ENCODE data around the gene LAGE3.
A peak's percentile ranks its signal among the peaks of the same experiment; 100 is the strongest.

Gene LAGE3

DNA sequence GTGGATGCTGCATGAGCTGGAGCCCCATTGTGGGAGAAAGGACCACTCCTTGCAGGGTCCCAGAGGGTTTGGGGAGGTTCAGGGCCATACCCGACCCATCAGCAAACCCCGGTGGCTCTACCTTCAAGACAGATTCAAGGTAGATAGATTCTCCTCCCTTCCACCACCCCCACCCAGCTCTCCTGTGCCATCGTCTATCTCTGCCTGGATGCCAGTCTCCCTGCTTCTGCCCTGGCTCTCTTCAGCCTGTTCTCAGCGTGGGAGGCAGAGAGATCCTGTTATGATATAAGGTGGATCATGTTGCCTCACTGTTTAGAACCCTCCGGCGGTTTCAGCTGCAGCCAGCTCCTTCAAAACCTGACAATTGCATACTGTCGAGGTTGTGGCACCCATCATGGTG lies 5.4 kb downstream of the LAGE3 start:
- DNase-seq = no peak

DNA sequence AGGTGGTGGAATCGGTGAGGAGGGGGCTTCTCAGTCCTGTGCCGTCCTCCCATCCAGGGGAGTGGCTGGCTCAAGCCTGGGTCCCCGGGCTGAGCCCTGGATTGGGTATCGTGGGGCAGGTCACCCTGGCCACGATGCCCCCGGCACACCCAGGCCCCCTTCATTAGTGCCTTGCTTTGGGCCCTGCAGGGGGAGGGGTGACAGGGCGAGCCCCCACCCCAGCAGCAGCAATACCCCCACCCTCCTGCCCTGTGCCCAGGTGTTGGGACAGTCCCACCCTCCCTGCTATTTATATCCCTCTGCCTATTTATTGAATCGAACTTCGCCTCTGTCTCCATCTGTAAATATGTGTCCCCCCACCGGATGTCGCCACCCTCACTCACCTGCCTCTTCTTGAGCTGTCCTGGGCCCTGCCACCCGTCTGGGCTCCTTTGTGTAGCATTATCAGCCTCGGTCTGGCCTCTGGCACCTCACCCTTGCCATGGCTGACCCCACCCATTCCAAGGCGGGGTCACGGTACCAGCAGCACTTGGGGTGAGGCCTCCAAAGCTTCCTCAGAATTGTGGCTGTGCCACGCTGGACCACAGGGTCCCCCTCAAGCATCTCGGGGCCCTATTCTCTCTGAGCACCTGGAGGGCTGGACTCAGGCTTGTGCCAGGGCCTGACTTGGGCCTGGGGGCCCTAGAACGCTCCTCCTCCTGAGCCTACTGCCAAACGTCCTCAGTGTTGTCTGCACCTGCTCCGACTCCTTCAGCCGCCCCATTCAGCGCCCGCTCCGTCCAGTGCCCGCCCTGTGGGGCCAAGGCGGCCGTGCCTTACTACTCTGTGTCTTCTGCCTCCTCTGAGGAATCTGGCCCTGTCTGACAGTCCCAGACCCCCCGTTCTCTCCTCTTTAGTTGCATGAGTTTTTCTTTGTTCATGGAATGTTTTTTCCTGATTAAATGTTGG lies 6.1 kb downstream of the LAGE3 start:
- DNase-seq = no peak

DNA sequence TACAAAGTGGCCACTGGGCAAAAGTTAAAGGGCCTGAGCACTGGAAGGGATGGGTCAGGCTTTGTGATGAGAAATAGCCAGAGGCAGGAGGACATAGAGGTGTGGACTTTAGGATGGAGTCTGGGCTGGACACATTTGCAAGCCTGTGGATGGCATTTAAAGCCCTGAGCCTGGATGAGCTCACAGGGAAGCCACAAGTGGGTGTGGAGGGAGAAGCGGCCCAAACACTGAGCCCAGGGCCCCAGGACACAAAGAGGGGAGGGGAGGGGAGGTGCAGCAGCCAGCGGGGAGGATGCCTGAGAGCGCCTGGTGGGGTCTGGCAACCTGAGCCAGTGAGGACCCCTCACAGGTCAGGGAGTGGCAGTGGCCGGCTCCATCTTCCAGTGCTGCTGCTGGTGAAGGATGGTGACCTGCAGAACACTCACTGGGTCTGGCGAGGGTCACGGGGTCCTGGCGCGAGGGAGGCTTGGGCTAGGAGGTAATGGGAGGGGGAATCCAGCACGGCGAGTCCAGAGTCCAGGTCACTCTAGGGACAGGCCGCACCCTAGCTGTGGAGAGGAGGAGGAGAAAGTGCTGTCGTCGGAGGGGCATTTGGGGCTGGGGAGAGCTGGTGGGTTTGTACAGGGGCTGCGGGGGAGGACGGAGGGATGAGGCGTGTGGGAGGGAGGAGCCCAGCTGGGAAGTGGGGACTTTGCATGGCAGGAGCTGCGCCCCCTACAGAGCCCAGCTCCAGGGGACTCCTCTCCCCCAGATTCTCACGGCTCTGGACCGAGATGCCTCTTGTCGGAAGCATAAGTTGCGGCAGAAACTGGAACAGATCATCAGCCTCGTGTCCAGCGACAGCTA lies 7.0 kb downstream of the LAGE3 start:
- no peak for DNase-seq

DNA sequence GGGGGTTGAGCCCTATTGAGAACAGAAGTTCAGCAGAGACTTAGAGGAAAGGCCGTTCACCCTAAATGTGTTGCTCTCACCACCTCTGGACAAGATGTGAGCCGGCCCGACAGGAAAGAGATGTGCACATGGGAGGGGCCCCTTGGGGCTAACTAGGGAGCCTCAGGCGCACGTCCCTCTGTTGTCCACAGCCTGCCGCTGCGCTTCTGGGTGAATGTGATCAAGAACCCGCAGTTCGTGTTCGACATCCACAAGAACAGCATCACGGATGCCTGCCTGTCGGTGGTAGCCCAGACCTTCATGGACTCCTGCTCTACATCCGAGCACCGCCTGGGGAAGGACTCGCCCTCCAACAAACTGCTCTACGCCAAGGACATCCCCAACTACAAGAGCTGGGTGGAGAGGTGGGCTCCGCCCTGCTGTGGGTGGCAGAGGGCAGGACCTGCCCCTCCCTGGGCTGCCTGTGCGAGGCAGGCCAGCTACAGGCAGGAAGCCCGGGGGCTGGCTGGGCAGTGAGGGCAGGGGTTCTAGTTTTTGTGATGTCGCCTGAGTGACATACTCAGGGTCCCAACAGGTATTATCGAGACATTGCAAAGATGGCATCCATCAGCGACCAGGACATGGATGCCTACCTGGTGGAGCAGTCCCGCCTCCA lies 8.0 kb downstream of the LAGE3 start:
- no peak for DNase-seq

DNA sequence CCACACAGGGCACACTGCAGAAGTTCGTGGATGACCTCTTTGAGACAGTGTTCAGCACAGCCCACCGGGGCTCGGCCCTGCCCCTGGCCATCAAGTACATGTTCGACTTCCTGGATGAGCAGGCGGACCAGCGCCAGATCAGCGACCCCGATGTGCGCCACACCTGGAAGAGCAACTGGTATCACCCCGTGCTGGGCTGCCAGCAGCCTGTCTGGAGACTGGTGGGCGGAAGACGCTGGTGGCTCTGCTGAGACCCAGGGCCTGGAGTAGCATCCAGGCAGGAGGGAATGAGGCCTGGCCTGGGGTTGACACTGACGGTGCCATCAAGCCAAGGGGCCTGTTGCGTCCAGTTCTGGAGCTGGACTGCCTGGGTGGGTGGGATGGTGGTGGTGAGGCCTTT lies 8.6 kb downstream of the LAGE3 start:
- no peak for DNase-seq

DNA sequence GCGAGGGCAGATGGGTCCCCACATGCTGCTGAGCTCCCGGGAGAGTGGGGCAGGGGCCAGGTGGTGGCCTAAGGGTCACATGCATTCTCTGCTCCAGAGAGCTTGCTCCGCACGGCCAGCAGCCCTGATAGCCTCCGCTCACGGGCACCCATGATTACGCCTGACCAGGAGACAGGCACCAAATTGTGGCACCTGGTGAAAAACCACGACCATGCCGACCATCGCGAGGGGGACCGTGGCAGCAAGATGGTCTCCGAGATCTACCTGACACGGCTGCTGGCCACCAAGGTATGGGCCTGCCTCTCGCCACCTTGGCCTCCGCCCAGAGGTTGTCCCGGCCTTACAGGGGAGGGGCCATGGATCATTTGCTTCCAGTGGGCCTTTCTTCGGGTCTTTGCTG lies 9.2 kb downstream of the LAGE3 start:
- DNase-seq = no peak

DNA sequence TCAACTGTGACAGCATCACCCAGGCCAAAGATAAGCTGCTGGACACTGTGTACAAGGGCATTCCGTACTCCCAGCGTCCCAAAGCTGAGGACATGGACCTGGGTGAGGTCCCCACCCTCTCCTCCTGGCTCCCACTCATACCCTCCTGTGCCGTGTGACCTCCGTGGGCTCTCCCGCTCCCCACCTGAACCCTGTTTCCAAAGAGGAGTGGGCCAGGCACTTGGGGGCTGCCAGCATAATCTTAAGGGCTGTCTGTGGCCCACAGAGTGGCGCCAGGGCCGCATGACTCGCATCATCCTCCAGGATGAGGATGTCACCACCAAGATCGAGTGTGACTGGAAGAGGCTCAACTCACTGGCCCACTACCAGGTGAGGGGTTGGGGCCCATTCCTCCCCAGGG lies 10.0 kb downstream of the LAGE3 start:
- DNase-seq = no peak

DNA sequence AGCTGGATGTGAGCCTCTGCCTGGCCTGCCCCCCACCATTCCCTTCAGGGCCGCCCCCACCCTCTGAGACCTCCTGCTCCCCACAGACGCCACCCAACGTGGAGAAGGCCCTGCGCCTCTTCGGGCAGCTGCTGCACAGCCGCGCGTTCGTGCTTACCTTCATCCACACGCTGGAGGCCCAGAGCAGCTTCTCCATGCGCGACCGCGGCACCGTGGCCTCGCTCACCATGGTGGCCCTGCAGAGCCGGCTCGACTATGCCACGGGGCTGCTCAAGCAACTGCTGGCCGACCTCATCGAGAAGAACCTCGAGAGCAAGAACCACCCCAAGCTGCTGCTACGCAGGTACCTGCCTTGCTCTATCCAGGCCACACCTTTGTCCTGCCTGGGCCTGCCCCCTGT lies 10.9 kb downstream of the LAGE3 start:
- DNase-seq = no peak

DNA sequence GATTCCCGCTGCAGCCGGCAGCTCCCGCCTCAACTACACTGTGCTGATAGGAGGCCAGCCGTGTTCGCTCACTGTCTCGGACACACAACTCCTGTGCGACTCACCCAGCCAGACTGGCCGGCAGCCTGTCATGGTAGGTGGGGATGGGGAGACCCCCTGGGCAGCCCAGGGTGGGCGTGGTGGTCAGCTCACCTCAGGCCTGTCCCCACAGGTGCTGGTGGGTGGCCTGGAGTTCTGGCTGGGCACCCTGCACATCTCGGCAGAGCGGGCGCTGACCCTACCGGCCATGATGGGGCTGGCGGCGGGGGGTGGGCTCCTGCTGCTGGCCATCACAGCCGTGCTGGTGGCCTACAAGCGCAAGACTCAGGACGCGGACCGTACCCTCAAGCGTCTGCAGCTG lies 11.5 kb downstream of the LAGE3 start:
- DNase-seq = no peak

DNA sequence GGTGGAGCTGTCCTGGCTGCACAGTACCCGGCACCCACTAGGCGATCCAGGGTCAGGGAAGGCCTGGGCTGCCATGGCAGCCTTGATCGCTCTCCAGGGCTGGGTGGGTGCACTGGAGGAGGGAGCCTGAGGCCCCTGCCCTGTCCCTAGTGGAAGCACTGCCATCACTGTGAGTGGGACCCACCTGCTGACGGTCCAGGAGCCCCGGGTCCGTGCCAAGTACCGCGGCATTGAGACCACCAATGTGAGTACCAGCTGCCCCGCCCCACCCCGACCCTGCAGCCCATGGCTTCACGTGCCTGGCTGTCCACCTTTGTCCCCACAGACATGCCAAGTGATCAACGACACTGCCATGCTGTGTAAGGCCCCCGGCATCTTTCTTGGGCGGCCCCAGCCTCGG lies 12.2 kb downstream of the LAGE3 start:
- DNase-seq = no peak

DNA sequence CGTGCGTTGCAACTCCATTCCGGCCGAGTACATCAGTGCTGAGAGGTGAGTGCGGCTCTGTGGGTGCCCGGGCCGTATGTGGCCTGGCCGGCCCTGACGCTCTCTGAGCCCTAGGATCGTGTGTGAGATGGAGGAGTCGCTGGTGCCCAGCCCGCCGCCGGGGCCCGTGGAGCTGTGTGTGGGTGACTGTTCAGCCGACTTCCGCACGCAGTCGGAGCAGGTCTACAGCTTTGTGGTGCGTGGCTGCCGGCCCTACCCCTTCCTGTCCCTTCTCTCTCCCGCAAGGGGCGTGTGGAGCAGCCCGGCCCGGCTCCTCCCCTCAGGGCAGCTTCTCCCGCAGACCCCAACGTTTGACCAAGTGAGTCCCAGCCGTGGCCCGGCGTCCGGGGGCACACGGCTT lies 13.0 kb downstream of the LAGE3 start:
- no peak for DNase-seq

DNA sequence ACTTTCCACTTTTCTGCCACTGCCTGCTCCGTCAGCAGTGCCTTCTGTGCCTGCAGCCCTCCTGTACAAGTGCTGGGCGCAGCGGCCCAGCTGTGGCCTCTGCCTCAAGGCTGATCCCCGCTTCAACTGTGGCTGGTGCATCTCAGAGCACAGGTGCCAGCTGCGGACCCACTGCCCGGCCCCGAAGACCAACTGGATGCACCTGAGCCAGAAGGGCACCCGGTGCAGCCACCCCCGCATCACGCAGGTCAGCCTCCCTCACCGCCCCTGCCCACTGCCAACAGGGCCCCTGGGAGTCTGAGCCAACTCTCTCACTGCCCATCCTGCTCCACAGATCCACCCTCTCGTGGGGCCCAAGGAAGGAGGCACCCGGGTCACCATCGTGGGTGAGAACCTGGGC lies 13.5 kb downstream of the LAGE3 start:
- DNase-seq = no peak

DNA sequence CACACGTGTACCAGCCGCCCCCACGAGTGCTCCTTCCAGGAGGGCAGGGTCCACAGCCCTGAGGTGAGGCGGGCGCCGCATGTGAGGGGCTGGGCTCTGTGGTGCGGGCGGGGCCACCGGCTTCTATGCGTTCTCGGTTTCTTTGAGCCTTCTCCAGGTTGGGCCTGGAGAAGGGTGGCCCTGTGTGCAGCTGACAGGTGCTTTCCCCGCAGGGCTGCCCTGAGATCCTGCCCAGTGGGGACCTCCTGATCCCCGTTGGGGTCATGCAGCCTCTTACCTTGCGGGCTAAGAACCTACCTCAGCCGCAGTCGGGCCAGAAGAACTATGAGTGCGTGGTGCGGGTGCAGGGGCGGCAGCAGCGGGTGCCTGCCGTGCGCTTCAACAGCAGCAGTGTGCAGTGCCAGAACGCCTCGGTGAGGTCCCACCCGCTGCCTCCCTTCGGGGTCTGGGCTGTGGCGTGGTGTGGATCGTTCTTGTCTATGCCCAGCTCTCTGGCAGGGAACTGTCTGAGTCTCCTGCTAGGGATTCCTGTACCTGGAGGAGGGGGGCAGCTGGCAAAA lies 14.2 kb downstream of the LAGE3 start:
- no peak for DNase-seq

DNA sequence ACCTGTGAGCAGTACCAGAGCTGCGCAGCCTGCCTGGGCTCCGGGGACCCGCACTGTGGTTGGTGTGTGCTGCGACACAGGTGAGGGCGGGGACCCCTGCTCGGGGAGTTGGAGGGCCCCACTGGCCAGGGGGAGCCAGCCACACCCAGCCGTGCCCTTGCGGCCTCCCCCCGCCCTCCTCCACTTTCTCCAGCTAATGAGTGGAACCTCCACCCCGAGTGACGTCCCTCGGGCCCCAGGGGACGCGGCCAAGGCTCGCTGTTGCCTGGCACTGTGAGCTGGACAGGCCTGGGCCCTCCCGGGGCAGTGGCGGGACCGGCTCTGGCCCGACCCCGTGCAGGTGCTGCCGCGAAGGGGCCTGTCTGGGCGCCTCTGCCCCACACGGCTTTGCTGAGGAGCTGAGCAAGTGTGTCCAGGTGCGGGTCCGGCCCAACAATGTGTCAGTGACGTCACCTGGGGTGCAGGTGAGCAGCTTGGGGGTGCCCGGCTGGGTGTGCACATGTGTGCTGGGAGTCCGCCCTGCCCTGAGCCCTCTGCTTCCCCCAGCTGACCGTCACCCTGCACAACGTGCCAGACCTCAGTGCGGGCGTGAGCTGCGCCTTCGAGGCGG lies 15.4 kb downstream of the LAGE3 start:
- no peak for DNase-seq

DNA sequence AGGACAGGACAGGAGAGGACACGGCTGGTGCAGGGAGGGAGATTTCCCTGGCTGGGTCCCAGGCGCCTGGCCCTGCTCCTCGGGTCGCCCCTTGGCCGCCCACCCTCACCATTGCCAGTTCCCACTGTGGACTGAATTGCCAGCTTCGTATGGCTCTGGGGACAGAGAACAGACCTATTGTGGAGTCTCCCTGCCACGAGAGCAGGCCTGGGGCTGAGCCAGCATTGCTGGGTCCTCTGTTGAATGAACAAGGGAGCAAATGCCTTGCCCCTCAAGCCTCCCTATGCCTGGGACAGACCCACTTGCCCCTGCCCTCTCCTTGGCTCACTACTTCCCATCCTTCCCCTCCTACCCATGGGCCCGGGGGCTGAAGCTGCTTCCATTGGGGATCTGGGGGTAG lies 16.7 kb downstream of the LAGE3 start:
- no peak for DNase-seq

DNA sequence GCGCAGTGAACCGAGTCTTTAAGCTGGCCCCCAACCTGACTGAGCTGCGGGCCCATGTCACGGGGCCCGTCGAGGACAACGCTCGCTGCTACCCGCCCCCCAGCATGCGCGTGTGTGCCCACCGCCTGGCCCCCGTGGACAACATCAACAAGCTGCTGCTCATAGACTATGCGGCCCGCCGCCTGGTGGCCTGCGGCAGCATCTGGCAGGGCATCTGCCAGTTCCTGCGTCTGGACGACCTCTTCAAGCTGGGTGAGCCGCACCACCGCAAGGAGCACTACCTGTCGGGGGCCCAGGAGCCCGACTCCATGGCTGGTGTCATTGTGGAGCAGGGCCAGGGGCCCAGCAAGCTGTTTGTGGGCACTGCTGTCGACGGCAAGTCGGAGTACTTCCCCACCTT lies 18.8 kb downstream of the LAGE3 start:
- DNase-seq = no peak

DNA sequence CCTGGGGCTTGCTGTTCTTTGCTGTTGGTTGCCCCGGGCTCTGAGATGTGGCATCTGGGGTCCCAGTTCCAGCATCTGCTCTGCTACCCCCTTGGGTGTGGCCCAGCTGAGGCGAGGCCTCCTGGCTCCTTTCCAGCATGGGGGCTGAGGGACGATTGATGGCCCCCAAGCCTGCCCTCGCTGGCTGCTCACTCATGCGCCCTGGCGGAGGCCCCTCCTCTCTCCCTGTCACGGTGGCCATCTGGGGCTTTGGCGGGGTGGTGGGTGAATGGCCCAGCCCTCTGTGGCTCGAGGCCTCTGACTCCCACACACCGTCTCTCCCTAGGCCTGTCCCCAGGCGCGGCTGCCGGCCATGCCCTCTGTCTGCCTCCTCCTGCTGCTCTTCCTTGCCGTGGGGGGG lies 19.2 kb downstream of the LAGE3 start:
- no peak for DNase-seq

DNA sequence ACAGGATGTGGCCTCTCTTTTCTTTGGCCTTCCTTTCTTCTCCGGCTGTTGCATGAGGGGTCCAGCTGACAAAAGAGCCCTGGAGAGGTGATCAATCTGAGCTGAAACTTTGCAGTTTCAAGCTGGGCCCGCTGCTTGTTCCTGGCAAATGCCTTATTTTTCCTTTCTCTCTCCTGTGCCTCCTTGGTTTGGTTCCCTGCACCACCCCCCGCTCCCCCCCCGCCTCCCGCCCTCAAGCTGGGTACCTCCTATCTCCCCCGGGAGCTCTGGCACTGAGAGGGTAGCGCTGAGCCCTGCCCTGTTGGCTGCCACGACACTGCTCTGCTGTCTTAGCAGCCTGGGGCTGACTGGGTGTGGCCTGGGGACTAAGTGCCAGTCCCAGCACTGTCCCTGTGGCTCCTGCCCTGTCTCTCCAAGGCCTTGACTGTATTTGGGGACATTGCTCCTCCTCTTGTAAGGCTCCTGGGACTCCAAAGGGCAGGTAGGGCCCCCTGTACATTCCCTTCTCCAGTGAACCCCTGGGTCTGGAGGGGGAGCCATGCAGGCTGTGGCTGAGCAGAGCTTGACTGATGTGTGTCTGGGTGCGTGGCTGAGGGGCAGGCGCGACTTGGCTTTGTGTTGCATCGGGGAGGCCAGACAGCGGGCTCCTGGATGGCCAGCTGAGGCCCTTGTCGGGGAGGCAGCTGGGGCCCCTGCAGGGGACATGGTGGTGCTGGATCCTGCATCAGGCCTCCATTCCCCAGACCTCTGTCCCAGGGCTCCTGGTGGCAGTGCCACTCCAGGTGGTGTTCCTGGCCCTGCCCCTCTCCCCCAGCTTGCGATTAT lies 19.9 kb downstream of the LAGE3 start:
- DNase-seq = no peak

DNA sequence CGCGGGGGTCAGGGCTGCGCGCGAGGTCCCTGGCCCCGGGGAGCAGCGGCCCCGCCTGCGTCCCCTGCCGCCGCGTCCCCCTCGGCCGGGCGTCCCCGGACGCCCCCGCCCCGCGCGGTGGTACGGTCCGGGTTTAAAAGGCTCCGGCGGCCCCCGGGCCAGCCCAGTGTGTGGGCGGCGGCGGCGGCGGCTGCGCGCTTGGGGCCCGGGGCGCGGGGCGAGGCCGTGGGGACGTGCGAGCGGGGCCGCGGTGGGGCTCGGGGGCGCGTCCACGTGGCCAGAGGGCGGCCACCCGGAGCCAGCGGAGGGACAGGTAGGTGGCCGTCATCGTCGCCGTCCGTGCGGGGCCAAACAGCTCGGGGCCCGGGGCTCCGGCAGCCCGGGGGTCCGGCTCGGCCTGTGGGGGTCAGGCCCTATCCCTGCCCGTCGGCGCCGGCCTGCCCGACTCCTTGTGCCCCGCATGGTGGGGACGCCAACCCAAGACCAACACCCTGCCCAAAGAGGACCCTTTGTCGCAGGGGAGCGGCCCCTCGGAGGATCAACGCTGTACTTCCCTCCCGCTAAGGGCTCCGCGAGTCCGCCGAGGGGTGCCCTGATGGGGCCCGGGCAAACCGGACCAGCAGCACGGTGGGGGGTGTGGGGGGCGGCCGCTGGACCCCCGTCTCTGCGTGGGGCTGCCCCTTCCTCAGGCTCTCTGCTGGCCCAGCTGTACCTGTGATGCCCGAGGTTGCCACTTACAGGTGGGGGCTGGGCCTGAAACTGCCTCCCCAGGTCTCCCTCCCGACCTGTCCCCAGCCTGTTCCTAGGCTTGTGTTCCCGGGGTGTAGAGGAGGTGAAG lies 20.7 kb downstream of the LAGE3 start, which contains the start of gene PLXNA3:
Gene PLXNA3, plus strand, starts transcription at position 166 of the 838 bp plus-strand sequence. CDS start 1,903 bp downstream, outside the sequence.
- peak; percentile 58 for DNase-seq

DNA sequence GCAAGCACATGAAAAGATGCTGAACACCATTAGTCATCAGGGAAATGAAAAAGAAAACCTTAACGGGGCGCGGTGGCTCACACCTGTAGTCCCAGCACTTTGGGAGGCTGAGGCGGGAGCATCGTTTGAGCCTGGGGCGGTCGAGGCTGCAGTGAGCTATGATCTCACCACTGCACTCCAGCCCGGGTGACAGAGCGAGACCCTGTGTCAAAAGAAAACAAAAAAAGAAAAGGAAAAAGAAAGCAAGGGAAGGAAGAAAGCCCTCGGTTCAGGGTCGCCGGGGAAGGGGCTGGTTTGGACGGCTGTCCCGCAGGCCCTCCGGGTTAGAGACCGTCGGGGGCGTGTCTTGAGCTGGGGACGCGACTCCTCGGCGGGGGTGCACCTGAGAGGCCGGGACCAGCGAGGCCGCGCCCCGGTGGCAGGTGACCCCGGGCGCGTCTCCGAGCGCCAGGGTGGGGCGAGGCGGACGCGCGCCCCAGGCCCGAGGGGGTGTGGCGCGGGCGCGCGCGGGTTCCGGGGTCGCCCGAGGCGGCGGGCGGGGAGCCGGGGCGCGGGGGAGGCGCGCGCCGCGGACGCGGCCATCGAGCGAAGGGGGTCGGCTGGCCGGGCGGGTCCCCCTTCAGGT lies 21.5 kb downstream of the LAGE3 start:
- DNase-seq = peak; percentile 72
